BE2C (cell line): ENCODE results near the gene FAM13A.

Experiments used
- DNase-seq: peaks from one replicate; pipeline ENCODE4 v3.0.0-alpha.2; 2020
- H3K27me3 ChIP-seq: fragments of 250-450 bp; sonication (Bioruptor Pico); 2 replicates; pipeline ENCODE4 v1.5.1; 2020; ENCODE audit warnings: mild to moderate bottlenecking
- H3K36me3 ChIP-seq: fragments of 250-450 bp; sonication (Bioruptor Pico); 2 replicates; pipeline ENCODE4 v1.5.1; 2020; ENCODE audit warnings: mild to moderate bottlenecking
- H3K4me1 ChIP-seq: fragments of 250-450 bp; sonication (Bioruptor Pico); 2 replicates; pipeline ENCODE4 v1.5.1; 2020
- H3K4me3 ChIP-seq: 2 replicates; pipeline ENCODE4 v1.5.1; 2011; ENCODE audit warnings: low read depth, low read length
- H3K9me3 ChIP-seq: fragments of 250-450 bp; sonication (Bioruptor Pico); 2 replicates; pipeline ENCODE4 v1.5.1; 2020
- TF ChIP-seq, protein P1 (sequence below): IDR thresholded peaks from 2 replicates; pipeline ENCODE4 v1.5.1; 2012; ENCODE audit warnings: mild to moderate bottlenecking, low read depth, low read length

FAM13A gene

DNA sequence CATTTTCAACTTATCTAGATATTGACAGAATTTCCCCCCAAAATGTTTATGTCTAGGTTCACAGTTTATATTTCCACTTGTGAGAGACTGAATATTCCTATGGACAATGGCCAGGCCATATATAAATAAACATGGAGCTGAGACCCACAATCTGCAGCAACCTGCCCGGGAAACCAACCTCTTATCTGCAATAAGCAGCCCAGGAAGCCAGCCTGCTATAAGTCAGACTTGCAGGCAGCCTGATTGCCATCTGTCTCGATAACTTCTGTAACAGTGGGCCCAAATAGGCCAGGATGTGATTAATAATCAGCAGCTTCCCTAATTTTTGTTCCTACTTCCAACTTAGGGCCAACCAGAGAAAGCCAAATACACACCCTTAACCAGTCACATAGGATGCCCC lies 354.2 kb downstream of the FAM13A start:
- TF ChIP-seq, protein P1, sequence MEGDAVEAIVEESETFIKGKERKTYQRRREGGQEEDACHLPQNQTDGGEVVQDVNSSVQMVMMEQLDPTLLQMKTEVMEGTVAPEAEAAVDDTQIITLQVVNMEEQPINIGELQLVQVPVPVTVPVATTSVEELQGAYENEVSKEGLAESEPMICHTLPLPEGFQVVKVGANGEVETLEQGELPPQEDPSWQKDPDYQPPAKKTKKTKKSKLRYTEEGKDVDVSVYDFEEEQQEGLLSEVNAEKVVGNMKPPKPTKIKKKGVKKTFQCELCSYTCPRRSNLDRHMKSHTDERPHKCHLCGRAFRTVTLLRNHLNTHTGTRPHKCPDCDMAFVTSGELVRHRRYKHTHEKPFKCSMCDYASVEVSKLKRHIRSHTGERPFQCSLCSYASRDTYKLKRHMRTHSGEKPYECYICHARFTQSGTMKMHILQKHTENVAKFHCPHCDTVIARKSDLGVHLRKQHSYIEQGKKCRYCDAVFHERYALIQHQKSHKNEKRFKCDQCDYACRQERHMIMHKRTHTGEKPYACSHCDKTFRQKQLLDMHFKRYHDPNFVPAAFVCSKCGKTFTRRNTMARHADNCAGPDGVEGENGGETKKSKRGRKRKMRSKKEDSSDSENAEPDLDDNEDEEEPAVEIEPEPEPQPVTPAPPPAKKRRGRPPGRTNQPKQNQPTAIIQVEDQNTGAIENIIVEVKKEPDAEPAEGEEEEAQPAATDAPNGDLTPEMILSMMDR: no peak
- no peak for DNase-seq

GRCh38 chr4:88698519-88698918 lies 358.5 kb downstream of the FAM13A start:
- Histone ChIP-seq H3K9me3 (no peaks in the 10 kb centered on the region), H3K36me3 (no peaks in the 10 kb centered on the region), H3K4me1 (no peaks in the 10 kb centered on the region), H3K4me3 (no peak overlapping the region), H3K27me3 (no peaks in the 10 kb centered on the region)
- TF ChIP-seq, protein P1: no peak
- DNase-seq: no peak

More for the DNA sequence above, 354.2 kb downstream of the FAM13A start:
- no peaks in the 10 kb centered on the region for H3K9me3 ChIP-seq
- no peak overlapping the region for H3K4me3 ChIP-seq
- H3K36me3 ChIP-seq: no peaks in the 10 kb centered on the region
- no peaks in the 10 kb centered on the region for H3K4me1 ChIP-seq
- no peaks in the 10 kb centered on the region for H3K27me3 ChIP-seq

DNA sequence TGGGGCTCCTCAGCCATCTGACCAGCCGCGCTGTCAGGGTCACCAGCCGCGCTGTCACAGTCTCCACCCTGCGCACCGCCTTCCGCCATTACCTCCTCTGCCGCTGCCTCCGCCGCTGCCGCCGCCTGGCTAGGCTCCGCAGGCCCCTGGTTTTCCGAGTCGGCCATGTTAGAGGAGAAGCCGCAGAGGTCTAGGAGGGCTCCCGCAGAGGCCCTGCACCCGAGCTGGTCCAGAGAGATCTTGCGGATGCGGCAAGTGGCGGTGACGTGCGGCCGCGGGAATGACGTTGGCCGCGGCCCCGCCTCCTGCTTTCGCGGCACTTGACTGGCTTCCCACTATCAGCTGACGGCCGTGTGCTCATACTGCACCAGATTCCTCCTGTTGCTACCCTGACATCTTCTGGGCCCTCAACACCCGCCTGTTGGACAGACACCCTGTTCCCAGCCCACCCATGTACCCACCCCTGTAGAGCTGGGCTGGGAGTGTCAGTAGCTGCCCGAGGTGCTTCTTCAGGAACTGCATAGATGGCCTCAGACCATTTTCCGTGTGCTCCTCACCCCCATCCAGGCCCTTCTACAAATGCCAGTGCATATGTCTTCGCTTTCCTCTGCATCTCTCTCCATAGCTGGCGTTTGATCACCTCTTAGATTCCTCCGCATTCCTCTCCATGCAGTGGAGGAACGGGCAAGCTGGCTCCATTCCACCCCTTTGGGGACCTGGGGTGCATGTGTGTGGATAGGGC lies 359.2 kb downstream of the FAM13A start, which contains the start of gene NAP1L5:
NAP1L5 (minus strand) TSS at position 242 of the 742 bp plus-strand sequence; CDS start at position 167, 75 bp downstream.
- Histone ChIP-seq H3K4me1 (no peaks in the 10 kb centered on the region), H3K36me3 (no peaks in the 10 kb centered on the region), H3K9me3 (no peaks in the 10 kb centered on the region), H3K27me3 (no peaks in the 10 kb centered on the region), H3K4me3 (peak within 1 kb of the TSS; percentile 70)
- TF ChIP-seq, protein P1: no peak
- peak; percentile 71 for DNase-seq

DNA sequence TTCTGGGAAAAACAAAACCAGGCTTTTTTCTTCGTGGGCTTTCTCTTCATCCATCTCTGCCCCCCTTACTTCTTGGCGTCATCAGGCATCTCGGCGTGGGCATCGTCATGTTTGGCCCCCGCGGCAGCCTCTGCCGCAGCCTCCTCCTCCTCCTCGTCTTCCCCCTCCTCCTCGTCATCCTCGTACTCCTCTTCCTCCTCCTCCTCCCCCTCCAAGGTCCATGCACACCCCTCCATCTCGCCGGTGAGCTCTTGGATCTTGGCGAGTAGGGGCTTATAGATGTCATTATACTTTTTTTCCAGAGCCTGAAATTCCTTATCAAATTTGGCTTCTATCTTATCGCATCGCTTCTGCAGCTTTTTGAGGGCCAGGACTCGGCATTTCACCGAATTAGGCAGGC lies 359.8 kb downstream of the FAM13A start:
- DNase-seq: no peak
- Histone ChIP-seq H3K9me3 (no peaks in the 10 kb centered on the region), H3K27me3 (no peaks in the 10 kb centered on the region), H3K4me1 (no peaks in the 10 kb centered on the region), H3K36me3 (no peaks in the 10 kb centered on the region), H3K4me3 (peak overlapping the region; percentile 70)
- TF ChIP-seq, protein P1: no peak

GRCh38 chr4:88696630-88697029 lies 360.4 kb downstream of the FAM13A start:
- DNase-seq: no peak

DNA sequence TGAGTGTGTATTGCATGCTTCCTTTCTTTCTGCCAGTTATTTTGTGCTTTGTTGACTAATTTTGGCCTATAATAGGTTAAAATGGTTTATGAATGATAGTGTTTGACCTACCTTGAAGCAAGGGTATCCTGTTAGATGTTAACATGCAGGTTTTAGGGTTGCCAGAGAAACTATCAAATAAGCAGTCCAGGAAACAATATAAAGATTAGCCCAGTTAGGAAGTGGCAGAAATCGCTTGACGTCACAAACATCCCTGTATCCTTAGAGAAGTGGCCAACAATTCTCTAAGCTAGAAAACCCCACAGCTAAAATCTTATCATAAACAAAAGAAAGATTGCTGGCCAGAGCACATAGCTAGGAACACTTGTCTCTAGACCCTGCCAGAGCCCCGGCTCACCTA lies 363.2 kb downstream of the FAM13A start:
- Histone ChIP-seq H3K9me3 (no peaks in the 10 kb centered on the region), H3K4me1 (no peaks in the 10 kb centered on the region), H3K27me3 (no peaks in the 10 kb centered on the region), H3K36me3 (no peaks in the 10 kb centered on the region), H3K4me3 (no peak overlapping the region)
- no peak for DNase-seq
- TF ChIP-seq, protein P1: no peak

More at GRCh38 chr4:88696630-88697029, 360.4 kb downstream of the FAM13A start:
- no peaks in the 10 kb centered on the region for H3K9me3 ChIP-seq
- peak overlapping the region; percentile 70 for H3K4me3 ChIP-seq
- no peaks in the 10 kb centered on the region for H3K36me3 ChIP-seq
- TF ChIP-seq, protein P1: no peak
- H3K27me3 ChIP-seq: no peaks in the 10 kb centered on the region
- no peaks in the 10 kb centered on the region for H3K4me1 ChIP-seq
